Neural crest cell (in vitro differentiated cells): ENCODE measurements around the gene ZNF394. TPM values are rescaled to one million over a fixed set of nuclear protein-coding genes. Genes with fewer than 3 reads are reported as not detected.

Experiments
- DNase-seq: peaks from one replicate; pipeline ENCODE4 v3.0.0; 2021; ENCODE audit warnings: low read depth, mixed read lengths, low spot score
- H3K27ac Mint-ChIP-seq: one replicate; pipeline ENCODE4 v1.8.0; 2021; ENCODE audit warnings: mild to moderate bottlenecking, mixed read lengths; ENCODE audit not compliant: unreplicated experiment
- H3K27me3 Mint-ChIP-seq: 2 replicates; pipeline ENCODE4 v1.8.0; 2021; ENCODE audit warnings: low read depth, mild to moderate bottlenecking, mixed read lengths
- H3K36me3 Mint-ChIP-seq: 2 replicates; pipeline ENCODE4 v1.8.0; 2021; ENCODE audit warnings: low read depth, mild to moderate bottlenecking, mixed read lengths
- H3K4me1 Mint-ChIP-seq: 2 replicates; pipeline ENCODE4 v1.8.0; 2021; ENCODE audit warnings: mixed read lengths
- H3K4me3 Mint-ChIP-seq: one replicate; pipeline ENCODE4 v1.8.0; 2021; ENCODE audit warnings: mild to moderate bottlenecking, mixed read lengths
- H3K9me3 Mint-ChIP-seq: 2 replicates; pipeline ENCODE4 v1.8.0; 2021; ENCODE audit warnings: mixed read lengths
- total RNA-seq: library from RNA; stranded (reverse); gene quantifications from 2 replicates; pipeline ENCODE4 v1.2.1, GENCODE V29; 2021
- TF ChIP-seq, protein P1 (sequence below): fragments of 200-600 bp; sonication (generic); conservative IDR thresholded peaks from 2 replicates; pipeline ENCODE4 v1.5.0; 2021; ENCODE audit warnings: antibody characterized with exemption, mild to moderate bottlenecking

The ZNF394 gene
- total RNA-seq, 1 donor from 2014 or later: 19.5 TPM

DNA sequence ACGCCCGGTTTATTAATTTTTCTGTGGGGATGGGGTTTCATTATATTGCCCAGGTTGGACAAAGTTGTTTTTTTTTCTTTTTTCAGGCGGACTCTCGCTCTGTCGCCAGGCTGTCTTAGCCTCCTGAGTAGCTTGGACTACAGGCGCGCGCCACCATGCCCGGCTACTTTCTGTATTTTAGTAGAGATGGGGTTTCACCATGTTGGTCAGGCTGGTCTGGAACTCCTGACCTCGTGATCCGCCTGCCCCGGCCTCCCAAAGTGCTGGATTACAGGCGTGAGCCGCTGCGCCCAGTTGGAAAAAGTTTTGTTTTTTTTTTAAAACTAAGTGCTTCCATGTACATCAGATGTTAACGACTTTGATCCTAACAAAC, 542 bp upstream of the ZNF394 start:
- no peak for DNase-seq
- Mint-ChIP-seq H3K27ac (peak overlapping the region; percentile 90), H3K27me3 (no peaks in the 10 kb centered on the region), H3K4me1 (peaks cover 41% of the 10 kb centered on the region), H3K9me3 (no peaks in the 10 kb centered on the region), H3K36me3 (peaks cover 7% of the 10 kb centered on the region), H3K4me3 (peak overlapping the region; percentile 98)
- TF ChIP-seq, protein P1, sequence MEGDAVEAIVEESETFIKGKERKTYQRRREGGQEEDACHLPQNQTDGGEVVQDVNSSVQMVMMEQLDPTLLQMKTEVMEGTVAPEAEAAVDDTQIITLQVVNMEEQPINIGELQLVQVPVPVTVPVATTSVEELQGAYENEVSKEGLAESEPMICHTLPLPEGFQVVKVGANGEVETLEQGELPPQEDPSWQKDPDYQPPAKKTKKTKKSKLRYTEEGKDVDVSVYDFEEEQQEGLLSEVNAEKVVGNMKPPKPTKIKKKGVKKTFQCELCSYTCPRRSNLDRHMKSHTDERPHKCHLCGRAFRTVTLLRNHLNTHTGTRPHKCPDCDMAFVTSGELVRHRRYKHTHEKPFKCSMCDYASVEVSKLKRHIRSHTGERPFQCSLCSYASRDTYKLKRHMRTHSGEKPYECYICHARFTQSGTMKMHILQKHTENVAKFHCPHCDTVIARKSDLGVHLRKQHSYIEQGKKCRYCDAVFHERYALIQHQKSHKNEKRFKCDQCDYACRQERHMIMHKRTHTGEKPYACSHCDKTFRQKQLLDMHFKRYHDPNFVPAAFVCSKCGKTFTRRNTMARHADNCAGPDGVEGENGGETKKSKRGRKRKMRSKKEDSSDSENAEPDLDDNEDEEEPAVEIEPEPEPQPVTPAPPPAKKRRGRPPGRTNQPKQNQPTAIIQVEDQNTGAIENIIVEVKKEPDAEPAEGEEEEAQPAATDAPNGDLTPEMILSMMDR: no peak

DNA sequence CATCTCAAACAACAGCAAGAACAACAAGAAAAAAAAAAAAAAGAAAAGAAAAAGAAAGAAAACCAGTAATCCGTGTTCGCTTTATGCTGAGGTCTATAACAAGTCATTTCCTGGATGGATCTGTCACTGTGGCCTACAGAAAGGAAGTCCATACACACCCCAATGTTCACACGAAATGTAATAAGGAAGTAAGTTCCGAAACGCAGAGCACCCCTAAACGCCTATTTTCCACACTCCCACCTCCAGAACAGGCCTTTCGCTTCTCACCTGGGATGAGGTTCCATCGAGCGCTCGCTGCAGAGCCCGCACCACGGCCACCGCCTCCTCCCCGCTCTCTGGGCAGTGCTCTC, 735 bp downstream of the ZNF394 start:
- Mint-ChIP-seq H3K4me1 (peaks cover 36% of the 10 kb centered on the region), H3K27me3 (no peaks in the 10 kb centered on the region), H3K9me3 (no peaks in the 10 kb centered on the region), H3K27ac (peak overlapping the region; percentile 90), H3K36me3 (peaks cover 13% of the 10 kb centered on the region), H3K4me3 (peak overlapping the region; percentile 98)
- TF ChIP-seq, protein P1: no peak
- no peak for DNase-seq

DNA sequence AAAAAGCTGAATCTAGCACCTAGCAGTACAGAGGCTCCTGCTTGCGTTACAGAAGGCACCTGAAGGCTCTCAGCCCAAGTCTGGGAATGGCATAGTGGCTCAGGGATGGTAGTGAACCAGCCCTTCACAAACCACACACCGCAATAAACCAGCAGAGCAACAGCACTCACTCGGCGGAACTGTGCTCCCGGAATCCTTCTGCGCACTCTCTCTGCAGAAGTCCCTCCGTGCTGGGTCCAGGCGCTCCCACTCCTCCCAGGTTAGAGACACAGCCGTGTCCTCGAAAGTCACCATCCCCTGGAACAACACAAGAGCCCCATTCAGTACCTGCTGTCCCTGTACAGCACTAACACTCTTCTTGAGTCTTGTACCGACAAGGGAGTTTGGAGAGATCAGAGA, 1.5 kb downstream of the ZNF394 start:
- Mint-ChIP-seq H3K9me3 (peaks cover under 1% of the 10 kb centered on the region), H3K4me3 (peak overlapping the region; percentile 98)
- no peak for DNase-seq

DNA sequence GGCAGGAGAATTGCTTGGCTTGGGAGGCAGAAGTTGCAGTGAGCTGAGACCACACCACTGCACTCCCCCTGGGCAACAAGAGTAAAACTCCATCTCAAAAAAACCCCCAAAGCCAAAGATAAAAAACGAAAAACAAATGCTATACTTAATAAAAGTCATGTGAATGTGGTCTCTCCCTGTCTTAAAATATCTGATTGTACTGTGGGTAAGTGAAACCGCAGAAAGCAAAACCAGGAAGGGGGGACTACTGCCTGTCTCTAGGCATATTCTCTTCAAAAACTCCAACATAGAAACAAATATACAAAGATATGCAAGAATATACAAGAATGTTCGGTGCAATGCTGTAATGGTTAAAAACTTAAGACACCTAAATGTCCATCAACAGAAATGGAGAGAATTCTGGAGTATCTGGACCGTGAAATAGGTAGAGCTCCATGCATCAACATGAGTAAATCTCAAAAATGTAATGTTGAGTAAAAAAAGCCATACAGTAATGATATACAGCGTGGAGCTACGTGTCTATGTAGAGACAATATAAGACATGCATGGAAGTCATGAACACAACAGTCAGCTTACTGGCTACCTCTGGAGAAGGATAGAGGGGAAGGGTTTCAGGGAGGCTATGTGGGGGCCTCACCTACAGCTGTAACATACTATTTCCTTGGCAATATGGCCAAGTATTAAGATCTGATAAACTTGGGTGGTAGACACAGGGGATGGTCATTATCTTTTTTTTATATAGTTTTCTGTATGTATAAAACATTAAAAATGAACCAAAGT, 2.1 kb downstream of the ZNF394 start:
- Mint-ChIP-seq H3K36me3 (peaks cover 27% of the 10 kb centered on the region), H3K9me3 (peaks cover 3% of the 10 kb centered on the region), H3K4me3 (peak overlapping the region; percentile 98), H3K4me1 (peaks cover 36% of the 10 kb centered on the region), H3K27me3 (no peaks in the 10 kb centered on the region), H3K27ac (no peak overlapping the region)
- DNase-seq: no peak
- TF ChIP-seq, protein P1: no peak

More for the DNA sequence above, 1.5 kb downstream of the ZNF394 start:
- TF ChIP-seq, protein P1: no peak
- Mint-ChIP-seq H3K27me3 (no peaks in the 10 kb centered on the region), H3K27ac (no peak overlapping the region), H3K36me3 (peaks cover 21% of the 10 kb centered on the region), H3K4me1 (peaks cover 36% of the 10 kb centered on the region)

DNA sequence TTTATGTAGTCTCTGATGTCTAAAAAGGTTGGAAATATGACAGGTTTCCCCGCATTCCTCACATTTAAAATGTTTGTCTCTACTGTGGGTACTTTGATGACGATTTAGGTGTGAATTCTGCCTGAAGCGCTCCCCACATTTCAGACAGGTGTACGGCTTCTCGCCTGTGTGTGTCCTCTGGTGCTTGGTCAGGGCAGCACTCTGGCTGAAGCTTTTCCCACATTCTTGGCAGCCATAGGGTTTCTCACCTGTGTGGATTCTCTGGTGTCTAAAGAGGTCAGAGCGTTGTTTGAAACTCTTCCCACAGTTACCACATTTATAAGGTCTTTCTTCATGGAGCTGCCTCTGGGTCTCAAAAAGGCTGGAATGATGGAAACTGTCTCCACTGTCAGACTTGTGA, 6.3 kb downstream of the ZNF394 start:
- Mint-ChIP-seq H3K4me1 (peaks cover 14% of the 10 kb centered on the region), H3K4me3 (no peak overlapping the region), H3K9me3 (peaks cover 5% of the 10 kb centered on the region), H3K27ac (no peak overlapping the region), H3K36me3 (peaks cover 42% of the 10 kb centered on the region), H3K27me3 (no peaks in the 10 kb centered on the region)
- DNase-seq: no peak
- TF ChIP-seq, protein P1: no peak
